Fibroblast of villous mesenchyme (primary cell): ENCODE results near the gene OR2K2. TPM values are rescaled to one million over a fixed set of nuclear protein-coding genes. Genes with fewer than 3 reads are reported as not detected.
A peak's percentile ranks its signal among the peaks of the same experiment; 100 is the strongest.

Experiments used
- DNase-seq: peaks from one replicate; pipeline ENCODE4 v3.0.0-alpha.2; 2010; ENCODE audit warnings: low read depth
- H3K4me3 ChIP-seq: 2 replicates; pipeline ENCODE4 v1.5.1; 2011; ENCODE audit warnings: low read depth, mild to moderate bottlenecking, low read length
- total RNA-seq: library from RNA; depleted of rRNA; stranded (reverse); fragments of >200 nt; gene quantifications from 2 replicates; pipeline ENCODE4 v1.2.3, GENCODE V29; 2012
- TF ChIP-seq, protein P1 (sequence below): IDR thresholded peaks from 2 replicates; pipeline ENCODE4 v1.5.1; 2012; ENCODE audit warnings: low read depth, mild to moderate bottlenecking, low read length; ENCODE audit not compliant: insufficient read depth

Gene OR2K2, protein sequence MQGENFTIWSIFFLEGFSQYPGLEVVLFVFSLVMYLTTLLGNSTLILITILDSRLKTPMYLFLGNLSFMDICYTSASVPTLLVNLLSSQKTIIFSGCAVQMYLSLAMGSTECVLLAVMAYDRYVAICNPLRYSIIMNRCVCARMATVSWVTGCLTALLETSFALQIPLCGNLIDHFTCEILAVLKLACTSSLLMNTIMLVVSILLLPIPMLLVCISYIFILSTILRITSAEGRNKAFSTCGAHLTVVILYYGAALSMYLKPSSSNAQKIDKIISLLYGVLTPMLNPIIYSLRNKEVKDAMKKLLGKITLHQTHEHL
- not detected in 2 replicates for total RNA-seq

DNA sequence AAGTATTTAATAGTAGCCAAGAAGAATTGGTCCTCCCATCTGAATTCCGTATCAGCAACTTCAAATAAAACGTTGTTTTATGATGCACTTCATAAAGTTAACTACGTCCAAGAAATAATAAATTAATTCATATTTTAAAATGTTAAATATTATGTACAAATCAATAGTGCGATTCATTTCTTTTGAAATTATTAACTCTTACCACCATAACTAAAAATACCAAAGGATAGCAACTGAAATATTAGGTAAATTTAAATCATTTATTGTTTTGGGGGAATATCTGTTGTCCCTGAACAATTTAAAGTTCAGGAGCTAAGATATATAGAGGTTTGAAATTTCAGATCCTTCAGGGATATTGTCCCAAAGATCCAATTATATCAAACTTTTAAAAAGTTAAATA is at the start of gene OR2K2:
Gene OR2K2 (minus strand): TSS at position 101 of the 400 bp plus-strand sequence. CDS start 1,791 bp downstream, outside the sequence.
- TF ChIP-seq, protein P1, sequence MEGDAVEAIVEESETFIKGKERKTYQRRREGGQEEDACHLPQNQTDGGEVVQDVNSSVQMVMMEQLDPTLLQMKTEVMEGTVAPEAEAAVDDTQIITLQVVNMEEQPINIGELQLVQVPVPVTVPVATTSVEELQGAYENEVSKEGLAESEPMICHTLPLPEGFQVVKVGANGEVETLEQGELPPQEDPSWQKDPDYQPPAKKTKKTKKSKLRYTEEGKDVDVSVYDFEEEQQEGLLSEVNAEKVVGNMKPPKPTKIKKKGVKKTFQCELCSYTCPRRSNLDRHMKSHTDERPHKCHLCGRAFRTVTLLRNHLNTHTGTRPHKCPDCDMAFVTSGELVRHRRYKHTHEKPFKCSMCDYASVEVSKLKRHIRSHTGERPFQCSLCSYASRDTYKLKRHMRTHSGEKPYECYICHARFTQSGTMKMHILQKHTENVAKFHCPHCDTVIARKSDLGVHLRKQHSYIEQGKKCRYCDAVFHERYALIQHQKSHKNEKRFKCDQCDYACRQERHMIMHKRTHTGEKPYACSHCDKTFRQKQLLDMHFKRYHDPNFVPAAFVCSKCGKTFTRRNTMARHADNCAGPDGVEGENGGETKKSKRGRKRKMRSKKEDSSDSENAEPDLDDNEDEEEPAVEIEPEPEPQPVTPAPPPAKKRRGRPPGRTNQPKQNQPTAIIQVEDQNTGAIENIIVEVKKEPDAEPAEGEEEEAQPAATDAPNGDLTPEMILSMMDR = no peak
- DNase-seq = no peak

DNA sequence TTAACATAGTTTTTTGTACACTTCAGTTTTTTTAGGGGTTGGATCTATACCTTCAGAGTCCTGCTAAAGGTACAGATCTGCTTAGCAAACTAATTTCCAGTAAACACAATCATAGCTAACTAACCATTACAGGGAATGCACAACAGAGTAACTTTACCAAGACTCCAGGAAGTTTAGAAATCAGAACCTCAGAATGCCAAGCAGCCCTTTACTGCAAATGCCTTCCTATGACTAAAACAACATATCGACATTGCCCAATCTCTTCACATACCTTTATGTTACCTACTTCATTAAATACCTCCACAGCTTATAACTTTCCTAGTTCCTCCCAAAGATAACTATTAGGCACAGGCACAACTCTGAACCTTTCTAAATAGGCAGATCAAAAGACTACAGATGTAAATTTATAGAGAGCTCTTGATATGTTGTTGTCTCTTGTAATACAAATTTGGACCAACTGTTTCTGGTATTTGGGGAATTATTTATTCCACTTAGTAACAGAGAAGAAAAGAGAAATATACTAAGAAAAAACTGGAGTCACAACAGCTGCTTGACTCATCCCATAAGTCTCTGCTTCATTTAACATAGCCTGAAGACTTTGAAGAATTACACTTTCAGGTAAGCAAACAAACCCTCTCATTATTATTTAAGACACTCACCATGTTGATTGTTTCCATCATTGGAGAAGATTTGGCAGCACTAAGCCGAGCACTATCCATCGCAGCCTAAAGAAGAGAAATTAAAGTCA is 46.0 kb upstream of the OR2K2 start:
- H3K4me3 ChIP-seq = no peak overlapping the region
- DNase-seq = peak; percentile 13
- TF ChIP-seq, protein P1 = no peak

More for the DNA sequence above, at the start of gene OR2K2:
- H3K4me3 ChIP-seq = no peak within 1 kb of the TSS

DNA sequence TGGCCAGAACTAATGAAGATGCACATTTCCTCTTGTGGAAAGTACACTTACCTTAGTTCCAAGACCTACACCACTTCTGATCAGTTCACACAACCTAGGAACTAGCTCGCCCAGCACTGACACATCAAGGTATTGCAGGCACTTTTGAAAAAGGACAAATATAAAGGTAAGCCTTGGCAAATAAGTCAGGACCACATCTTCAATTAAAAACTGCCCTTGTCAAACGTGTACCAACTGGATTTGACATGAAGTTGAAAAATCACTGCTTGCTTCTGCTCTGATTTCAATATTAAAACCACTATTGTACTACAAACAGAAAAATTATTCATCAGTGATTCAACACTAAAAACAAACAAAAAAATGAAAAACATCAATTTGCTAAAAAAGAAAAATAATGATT is 45.0 kb upstream of the OR2K2 start:
- no peak overlapping the region for H3K4me3 ChIP-seq
- no peak for DNase-seq
- TF ChIP-seq, protein P1 = no peak

DNA sequence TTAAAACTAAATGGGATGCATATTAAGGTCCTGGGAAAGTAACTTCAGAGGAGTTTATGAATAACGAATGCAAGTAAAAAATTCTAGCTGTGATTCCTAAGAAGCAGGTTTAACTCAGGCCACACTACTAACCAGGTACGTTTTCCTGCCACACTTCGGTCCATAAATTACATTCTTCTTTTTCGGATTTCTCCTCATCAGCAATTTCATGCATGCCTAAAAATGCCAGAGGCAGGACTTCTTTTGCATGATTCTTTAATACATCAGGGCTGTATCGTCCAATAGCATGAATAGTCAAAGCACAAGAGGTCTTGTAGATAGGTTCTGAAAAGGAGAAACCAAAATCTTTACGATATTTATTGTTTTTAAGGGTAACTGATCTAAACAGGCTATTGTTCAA is 42.3 kb upstream of the OR2K2 start:
- H3K4me3 ChIP-seq = no peak overlapping the region
- TF ChIP-seq, protein P1 = no peak
- DNase-seq = no peak

DNA sequence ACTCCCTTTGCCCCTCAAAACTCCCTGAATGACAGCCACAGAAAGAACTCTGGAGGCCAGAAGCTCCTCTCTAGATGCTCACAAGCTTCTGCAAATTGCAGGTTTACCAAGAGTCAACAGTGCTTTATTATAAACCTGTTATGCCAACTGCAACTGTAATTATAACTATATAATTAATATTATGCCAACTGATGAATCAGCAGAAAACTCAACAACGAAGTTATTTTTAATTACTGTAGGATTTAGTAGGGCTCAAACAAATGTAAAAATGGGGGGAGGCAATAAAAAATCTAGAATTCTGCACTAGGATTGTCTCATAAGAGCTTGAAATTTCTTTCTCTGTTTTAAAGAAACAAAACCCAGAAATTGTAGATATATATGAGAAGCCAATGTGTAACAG is 37.0 kb upstream of the OR2K2 start:
- TF ChIP-seq, protein P1 = no peak
- no peak for DNase-seq
- H3K4me3 ChIP-seq = no peak overlapping the region

DNA sequence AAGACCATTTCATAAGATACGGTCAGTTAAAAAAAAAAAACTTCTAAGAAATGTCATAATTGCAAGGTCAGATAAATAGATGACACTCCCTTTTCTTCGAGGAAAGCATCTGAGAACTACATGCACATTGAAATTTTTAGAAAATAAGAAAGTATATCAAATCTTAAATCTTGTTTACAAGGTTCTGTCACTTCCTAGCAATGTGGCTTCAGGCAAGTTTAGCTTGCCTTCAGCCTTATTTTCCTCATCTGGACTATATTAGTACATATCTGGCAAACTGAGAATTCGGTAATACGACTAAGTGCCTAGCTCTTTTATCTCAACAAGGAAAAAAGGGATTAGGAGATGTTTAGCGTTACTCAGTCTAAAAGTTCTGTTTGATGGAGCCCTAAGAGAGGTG is 32.5 kb upstream of the OR2K2 start:
- DNase-seq = peak; percentile 74
- no peak overlapping the region for H3K4me3 ChIP-seq
- TF ChIP-seq, protein P1 = no peak
